ENCODE data around the gene C11orf65.

The C11orf65 gene

GRCh38 chr11:108500721-108501120 lies 33.4 kb upstream of the C11orf65 start:
- H3K4me3 ChIP-seq (ENCODE audit: low read depth, low read length) = no peak overlapping the region
- TF ChIP-seq CTCF (IDR thresholded peaks at IDR 0.05; ENCODE audit: low read depth, low read length) = no peak

- TF ChIP-seq CTCF (IDR thresholded peaks at IDR 0.05; ENCODE audit: low read depth, low read length) = no peak
- no peak overlapping the region for H3K4me3 ChIP-seq (ENCODE audit: low read depth, low read length)
These were observed 32.8 kb upstream of the C11orf65 start for GRCh38 chr11:108500169-108500568.

GRCh38 chr11:108498816-108499408 lies 31.6 kb upstream of the C11orf65 start:
- H3K4me3 ChIP-seq (ENCODE audit: low read depth, low read length) = peak overlapping the region; percentile 66
- no peak for TF ChIP-seq CTCF (IDR thresholded peaks at IDR 0.05; ENCODE audit: low read depth, low read length)

- TF ChIP-seq CTCF (IDR thresholded peaks at IDR 0.05; ENCODE audit: low read depth, low read length) = no peak
- peak within 1 kb of the TSS; percentile 66 for H3K4me3 ChIP-seq (ENCODE audit: low read depth, low read length)
These were observed 30.9 kb upstream of the C11orf65 start, which contains the start of gene POGLUT3 for GRCh38 chr11:108498046-108498815. POGLUT3 (minus strand) TSS chr11:108498384; CDS start chr11:108498366, 18 bp downstream.

- no peak for TF ChIP-seq CTCF (IDR thresholded peaks at IDR 0.05; ENCODE audit: low read depth, low read length)
- peak overlapping the region; percentile 66 for H3K4me3 ChIP-seq (ENCODE audit: low read depth, low read length)
These were observed 30.2 kb upstream of the C11orf65 start for GRCh38 chr11:108497317-108498045.

GRCh38 chr11:108496643-108497256 lies 29.4 kb upstream of the C11orf65 start:
- peak overlapping the region; percentile 66 for H3K4me3 ChIP-seq (ENCODE audit: low read depth, low read length)
- TF ChIP-seq CTCF (IDR thresholded peaks at IDR 0.05; ENCODE audit: low read depth, low read length) = no peak
